Kidney (tissue), 14 donors: ENCODE results near the gene ZCCHC14. TPM values are rescaled to one million over a fixed set of nuclear protein-coding genes. Genes with fewer than 3 reads are reported as not detected.

Experiments
- DNase-seq, 5 donors: peaks; one replicate each; pipeline ENCODE4 v3.0.0-alpha.2; 2013 to 2020
- FAIRE-seq: peaks from 2 replicates; lab custom pipeline; 2012; peaks lifted over from hg19 to GRCh38; lab: Jason Lieb, UNC
- H3K27ac ChIP-seq, 2 donors: one replicate each; pipeline ENCODE4 v1.7.0; 2013; ENCODE audit warnings: low read depth in 2 of 2, low read length in 2 of 2, inconsistent platforms in 1 of 2
- H3K27me3 ChIP-seq: one replicate; pipeline ENCODE4 v1.7.1; 2013; ENCODE audit warnings: low read length, inconsistent platforms; ENCODE audit not compliant: control insufficient read depth, insufficient read depth
- H3K36me3 ChIP-seq, 3 donors: one replicate each; pipeline versions ENCODE4 v1.7.0 to v1.7.1; 2013; ENCODE audit warnings: low read length in 3 of 3, control low read depth in 1 of 3, inconsistent platforms in 1 of 3; ENCODE audit not compliant: insufficient read depth in 3 of 3, control insufficient read depth in 2 of 3
- H3K4me1 ChIP-seq, 3 donors: one replicate each; pipeline versions ENCODE4 v1.7.0 to v1.7.1; 2013; ENCODE audit warnings: low read length in 3 of 3, inconsistent platforms in 1 of 3, low read depth in 1 of 3; ENCODE audit not compliant: control insufficient read depth in 2 of 3, insufficient read depth in 2 of 3
- H3K4me3 ChIP-seq, 3 donors: one replicate each; pipeline versions ENCODE4 v1.7.0 to v1.8.1; 2013; ENCODE audit warnings: low read length in 3 of 3, control low read depth in 1 of 3, inconsistent platforms in 1 of 3
- H3K9ac ChIP-seq, 3 donors: one replicate each; pipeline versions ENCODE4 v1.7.0 to v1.7.1; 2013; ENCODE audit warnings: low read length in 3 of 3, control low read depth in 1 of 3, inconsistent platforms in 1 of 3
- H3K9me3 ChIP-seq, 3 donors: one replicate each; pipeline versions ENCODE4 v1.7.0 to v1.7.1; 2013; ENCODE audit warnings: low read length in 3 of 3, control low read depth in 1 of 3, inconsistent platforms in 1 of 3; ENCODE audit not compliant: control insufficient read depth in 2 of 3, insufficient read depth in 1 of 3
- intact Hi-C: fragments of 100-400 bp; cut with DNase I; formaldehyde crosslinking; loops from one replicate; pipeline ENCODE4 v1.11.1; 2022
- polyA plus RNA-seq: library from polyadenylated mRNA; stranded (reverse); fragments of 350-450 nt; fragmentation: Illumina TruSeq; extraction: RNeasy Lipid Tissue Mini Kit (QIAGEN cat#74804); gene quantifications from one replicate; pipeline ENCODE4 v1.2.3, GENCODE V29; 2014; ENCODE audit warnings: low read depth, low replicate concordance; ENCODE audit not compliant: insufficient read depth
- total RNA-seq: library from RNA; stranded (reverse); fragmentation: NEBNext Ultra II Directional; extraction: Animal tissue kit (Norgen Biotek cat#: 25700); gene quantifications from one replicate; pipeline ENCODE4 v1.2.1, GENCODE V29; 2021
- TF ChIP-seq, protein P1 (sequence below): IDR thresholded peaks from 3 replicates; pipeline ENCODE4 v1.5.1; 2012; ENCODE audit warnings: mild to moderate bottlenecking, moderate library complexity, borderline replicate concordance; ENCODE audit not compliant: insufficient read depth; ENCODE audit errors: extremely low read depth
- donor health status: control.
- donor health status: control.
- donor health status: control.
- donor health status: control.
- donor health status: control.
- donor health status: DM: yes; HTN: yes; CAD: no.
- donor health status: Normal renal cell carcinoma (clear cell type).

Gene ZCCHC14
- total and polyA plus RNA-seq, 2 donors from 2014 or later: 6.4 to 32.8 TPM

DNA sequence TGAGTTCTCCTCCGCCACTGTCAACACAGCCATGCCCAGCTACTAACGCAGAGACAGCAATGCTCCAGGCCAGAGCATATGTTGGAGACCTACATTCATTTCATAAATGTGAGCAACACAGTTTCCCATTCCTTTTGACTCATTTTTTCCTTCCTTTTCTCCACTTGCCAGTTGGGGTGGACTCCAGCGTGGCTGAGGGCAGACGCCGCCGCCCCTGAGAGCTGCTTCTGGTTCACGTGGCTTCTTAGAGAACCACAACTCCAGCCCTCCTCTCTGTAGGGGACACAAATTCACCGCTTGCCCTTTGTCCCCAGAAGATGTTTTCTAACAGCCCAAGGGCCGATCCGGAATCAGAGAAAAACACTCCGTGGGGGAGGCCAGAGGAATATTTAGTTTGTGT, 45.8 kb upstream of the ZCCHC14 start:
- intact Hi-C loops: no loop called here
- Histone ChIP-seq H3K36me3 (no peaks in the 10 kb centered on the region), H3K27ac (peak overlapping the region in 1 of 2 donors; percentile 67), H3K27me3 (no peaks in the 10 kb centered on the region), H3K4me3 (peak overlapping the region in 1 of 3 donors; percentile 61), H3K9me3 (peaks cover 0 to 2% (median 0%) of the 10 kb centered on the region in 3 donors), H3K9ac (peak overlapping the region in 1 of 3 donors; percentile 40), H3K4me1 (peaks cover 0 to 5% (median 2%) of the 10 kb centered on the region in 3 donors)
- no peak for FAIRE-seq
- no peak for DNase-seq
- TF ChIP-seq, protein P1, sequence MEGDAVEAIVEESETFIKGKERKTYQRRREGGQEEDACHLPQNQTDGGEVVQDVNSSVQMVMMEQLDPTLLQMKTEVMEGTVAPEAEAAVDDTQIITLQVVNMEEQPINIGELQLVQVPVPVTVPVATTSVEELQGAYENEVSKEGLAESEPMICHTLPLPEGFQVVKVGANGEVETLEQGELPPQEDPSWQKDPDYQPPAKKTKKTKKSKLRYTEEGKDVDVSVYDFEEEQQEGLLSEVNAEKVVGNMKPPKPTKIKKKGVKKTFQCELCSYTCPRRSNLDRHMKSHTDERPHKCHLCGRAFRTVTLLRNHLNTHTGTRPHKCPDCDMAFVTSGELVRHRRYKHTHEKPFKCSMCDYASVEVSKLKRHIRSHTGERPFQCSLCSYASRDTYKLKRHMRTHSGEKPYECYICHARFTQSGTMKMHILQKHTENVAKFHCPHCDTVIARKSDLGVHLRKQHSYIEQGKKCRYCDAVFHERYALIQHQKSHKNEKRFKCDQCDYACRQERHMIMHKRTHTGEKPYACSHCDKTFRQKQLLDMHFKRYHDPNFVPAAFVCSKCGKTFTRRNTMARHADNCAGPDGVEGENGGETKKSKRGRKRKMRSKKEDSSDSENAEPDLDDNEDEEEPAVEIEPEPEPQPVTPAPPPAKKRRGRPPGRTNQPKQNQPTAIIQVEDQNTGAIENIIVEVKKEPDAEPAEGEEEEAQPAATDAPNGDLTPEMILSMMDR: no peak

DNA sequence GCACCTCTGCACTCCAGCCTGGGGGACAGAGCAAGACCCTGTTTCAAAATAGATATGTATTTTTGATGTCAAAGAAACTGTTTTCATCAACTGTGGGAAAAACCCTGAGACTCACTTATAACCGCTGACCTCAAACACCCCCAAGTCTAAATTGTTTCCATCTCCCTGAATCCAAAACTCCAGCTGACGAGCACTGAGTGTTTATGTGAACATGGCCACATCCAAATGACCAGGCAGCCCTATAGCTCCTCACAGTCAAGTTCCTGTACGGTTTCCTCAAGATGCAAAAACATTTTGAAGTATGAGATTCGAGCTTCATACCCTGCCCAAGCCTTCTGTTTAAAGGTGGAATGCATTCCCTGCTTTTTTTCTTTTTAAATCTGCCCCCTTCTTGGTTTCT, 45.3 kb upstream of the ZCCHC14 start:
- Histone ChIP-seq H3K27me3 (no peaks in the 10 kb centered on the region), H3K4me1 (peaks cover 0 to 5% (median 0%) of the 10 kb centered on the region in 3 donors), H3K4me3 (no peak overlapping the region), H3K27ac (peak overlapping the region in 1 of 2 donors; percentile 67), H3K9me3 (peaks cover 0 to 2% (median 2%) of the 10 kb centered on the region in 3 donors), H3K9ac (no peak overlapping the region), H3K36me3 (no peaks in the 10 kb centered on the region)
- FAIRE-seq: no peak
- TF ChIP-seq, protein P1: no peak
- intact Hi-C loops: no loop called here
- no peak for DNase-seq

DNA sequence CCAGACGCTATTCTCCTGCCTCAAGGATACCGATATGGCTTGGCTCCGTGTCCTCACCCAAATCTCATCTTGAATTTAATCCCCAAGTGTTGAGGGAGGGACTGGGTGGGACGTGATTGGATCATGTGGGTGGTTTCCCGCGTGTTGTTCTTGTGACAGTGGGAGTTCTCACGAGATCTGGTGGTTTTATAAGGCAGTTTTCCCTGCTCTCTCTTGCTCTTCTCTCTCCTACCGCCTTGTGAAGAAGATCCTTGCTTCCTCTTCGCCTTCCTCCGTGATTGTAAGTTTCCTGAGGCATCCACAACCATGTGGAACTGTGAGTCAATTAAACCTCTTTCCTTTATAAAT, 43.9 kb upstream of the ZCCHC14 start:
- intact Hi-C loops: no loop called here
- TF ChIP-seq, protein P1: no peak
- Histone ChIP-seq H3K9me3 (peaks cover 0 to 6% (median 3%) of the 10 kb centered on the region in 3 donors), H3K27ac (no peak overlapping the region), H3K27me3 (no peaks in the 10 kb centered on the region), H3K9ac (no peak overlapping the region), H3K4me3 (no peak overlapping the region), H3K4me1 (peaks cover 0 to 5% (median 0%) of the 10 kb centered on the region in 3 donors), H3K36me3 (no peaks in the 10 kb centered on the region)
- DNase-seq (no peak), FAIRE-seq (no peak)
